Erythroblast (primary cell): ENCODE results near the gene ITPRIPL1.
"Not testable (repeated sequence)": the region's sequence is repeated elsewhere in the genome, so short reads cannot be mapped to it uniquely, and the experiment has no call there.

ENCODE experiments used
- DNase-seq, 2 experiments: peaks; one replicate each; lab custom pipeline; 2025; lab: John Stamatoyannopoulos, UW
- GATA1 ChIP-seq: IDR thresholded peaks from 2 replicates; pipeline ENCODE4 v1.6.1; 2011; ENCODE audit warnings: low read depth, mild to moderate bottlenecking, control low read depth, low read length, moderate library complexity
- POLR2A ChIP-seq: IDR thresholded peaks from 2 replicates; pipeline ENCODE4 v1.6.1; 2011; ENCODE audit warnings: mild to moderate bottlenecking, low read length

Gene ITPRIPL1, protein sequence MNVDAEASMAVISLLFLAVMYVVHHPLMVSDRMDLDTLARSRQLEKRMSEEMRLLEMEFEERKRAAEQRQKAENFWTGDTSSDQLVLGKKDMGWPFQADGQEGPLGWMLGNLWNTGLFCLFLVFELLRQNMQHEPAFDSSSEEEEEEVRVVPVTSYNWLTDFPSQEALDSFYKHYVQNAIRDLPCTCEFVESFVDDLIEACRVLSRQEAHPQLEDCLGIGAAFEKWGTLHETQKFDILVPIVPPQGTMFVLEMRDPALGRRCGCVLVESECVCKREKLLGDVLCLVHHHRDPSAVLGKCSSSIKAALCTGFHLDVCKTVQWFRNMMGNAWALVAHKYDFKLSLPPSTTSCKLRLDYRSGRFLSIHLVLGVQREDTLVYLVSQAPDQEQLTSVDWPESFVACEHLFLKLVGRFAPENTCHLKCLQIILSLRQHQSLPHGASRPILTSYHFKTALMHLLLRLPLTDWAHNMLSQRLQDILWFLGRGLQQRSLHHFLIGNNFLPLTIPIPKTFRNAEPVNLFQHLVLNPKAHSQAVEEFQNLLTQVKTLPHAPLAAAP

DNA sequence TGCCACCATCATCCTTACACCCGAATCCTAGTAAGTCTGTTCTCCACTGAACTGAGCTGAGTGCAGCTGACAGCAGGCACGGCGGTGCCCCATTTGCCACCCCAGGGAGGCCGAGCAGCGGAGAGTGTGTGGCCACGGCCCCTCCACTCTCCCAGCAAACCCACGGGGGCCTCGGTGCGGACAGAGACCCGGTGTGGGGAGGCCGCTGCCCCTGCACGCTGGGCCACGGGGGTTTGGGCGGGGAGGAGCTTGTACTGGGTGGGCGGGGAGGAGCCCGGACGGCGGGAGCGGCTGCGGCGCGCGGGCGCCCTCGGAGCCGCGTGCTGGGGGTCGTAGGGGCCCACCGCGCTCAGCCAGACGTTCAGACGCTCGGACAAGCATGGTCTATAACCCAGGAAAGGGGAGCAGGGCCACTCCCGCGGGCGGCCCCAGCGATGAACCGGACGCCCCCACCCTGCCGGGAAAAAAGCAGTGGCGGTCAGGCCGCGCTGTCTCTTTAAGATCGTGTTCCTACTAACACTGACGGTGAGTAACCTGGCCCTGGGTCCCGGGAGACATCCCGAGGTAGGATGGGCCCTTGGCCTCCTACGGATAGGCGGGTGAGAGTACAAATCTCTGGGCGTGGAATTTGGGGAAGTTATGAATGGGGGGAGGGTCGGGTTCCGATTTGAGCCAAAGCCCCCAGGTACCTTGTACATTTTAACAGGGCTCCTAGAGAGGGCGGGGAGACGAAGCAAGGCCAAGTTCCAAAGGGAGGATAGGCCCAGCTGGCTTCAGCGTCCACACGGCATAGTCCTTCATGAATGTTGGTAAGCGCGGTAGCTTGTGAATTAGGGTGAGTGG is at the start of gene ITPRIPL1:
ITPRIPL1 (plus strand) TSS at position 277 of the 843 bp plus-strand sequence; CDS start at position 800, 523 bp downstream.
- DNase-seq: peak; percentile 56 to 59
- no peak for TF ChIP-seq POLR2A
- no peak for TF ChIP-seq GATA1

- no peak for TF ChIP-seq POLR2A
- no peak for TF ChIP-seq GATA1
- DNase-seq: no peak
These were observed 48.2 kb upstream of the ITPRIPL1 start for GRCh38 chr2:96276787-96277499.

DNA sequence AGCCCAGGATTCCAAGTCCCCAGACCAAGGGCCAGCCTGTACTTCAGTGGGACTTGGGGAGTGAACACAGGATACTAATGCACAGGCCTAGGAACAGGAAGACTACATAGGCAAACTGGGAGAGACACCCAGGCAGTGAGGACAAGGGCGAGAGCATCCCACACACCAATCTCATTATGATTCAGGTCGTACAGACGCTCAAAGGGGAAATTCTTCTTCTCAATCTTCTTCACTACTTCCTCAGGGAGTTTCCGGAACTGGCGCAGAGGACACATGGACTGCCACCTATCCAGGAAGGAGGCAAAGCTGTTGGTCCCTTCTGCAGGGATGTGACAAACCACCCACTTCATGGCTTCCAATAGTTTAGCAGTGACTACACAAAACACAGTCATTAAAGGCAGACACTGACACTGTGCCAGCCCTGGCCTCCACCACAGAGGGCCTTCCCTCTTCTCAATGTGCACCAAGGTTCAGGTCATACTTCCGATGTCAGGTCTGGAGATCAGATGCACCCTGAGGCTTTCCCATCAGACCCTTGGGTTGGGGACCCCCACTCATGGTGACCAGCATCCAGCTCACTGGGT is 37.8 kb upstream of the ITPRIPL1 start:
- no peak for TF ChIP-seq POLR2A
- no peak for TF ChIP-seq GATA1
- no peak for DNase-seq

DNA sequence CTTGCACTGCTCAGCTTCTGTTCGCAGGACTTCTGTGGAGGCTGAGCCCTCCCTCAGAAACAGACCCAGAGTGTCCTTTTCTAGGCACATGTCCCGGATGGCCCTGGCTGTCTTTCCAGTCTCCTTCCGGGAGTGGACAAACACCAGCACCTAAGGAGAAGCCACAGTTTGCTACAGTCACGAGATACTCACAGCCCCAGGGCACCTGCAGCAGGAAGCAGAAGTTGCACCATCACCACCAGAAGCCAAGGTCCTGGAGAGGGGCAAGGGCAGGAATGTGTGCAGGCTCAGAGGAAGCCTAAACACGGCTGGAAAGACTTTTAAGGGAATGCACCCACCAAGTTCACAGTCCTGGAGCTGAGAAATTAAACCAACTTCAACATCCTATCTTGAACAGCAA is 33.4 kb upstream of the ITPRIPL1 start:
- TF ChIP-seq POLR2A: no peak
- DNase-seq: no peak

DNA sequence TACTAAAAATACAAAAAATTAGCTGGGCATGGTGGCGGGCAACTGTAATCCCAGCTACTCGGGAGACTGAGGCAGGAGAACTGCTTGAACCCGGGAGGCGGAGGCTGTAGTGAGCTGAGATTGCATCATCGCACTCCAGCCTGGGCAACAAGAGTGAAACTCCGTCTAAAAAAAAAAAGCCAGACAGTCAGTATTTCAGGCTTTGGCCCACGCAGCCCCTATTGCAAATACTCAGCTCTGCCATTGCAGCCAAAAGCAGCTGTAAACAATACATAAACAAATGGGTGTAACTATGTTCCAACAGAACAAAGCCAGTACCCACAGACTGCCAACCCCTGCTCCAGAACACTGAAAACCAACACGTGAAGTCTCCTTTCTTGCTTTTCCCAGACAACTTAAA is 30.8 kb upstream of the ITPRIPL1 start:
- not testable (repeated sequence) for DNase-seq

- DNase-seq: no peak
- TF ChIP-seq POLR2A: no peak
- no peak for TF ChIP-seq GATA1
These were observed 28.2 kb upstream of the ITPRIPL1 start for GRCh38 chr2:96296925-96297324.

DNA sequence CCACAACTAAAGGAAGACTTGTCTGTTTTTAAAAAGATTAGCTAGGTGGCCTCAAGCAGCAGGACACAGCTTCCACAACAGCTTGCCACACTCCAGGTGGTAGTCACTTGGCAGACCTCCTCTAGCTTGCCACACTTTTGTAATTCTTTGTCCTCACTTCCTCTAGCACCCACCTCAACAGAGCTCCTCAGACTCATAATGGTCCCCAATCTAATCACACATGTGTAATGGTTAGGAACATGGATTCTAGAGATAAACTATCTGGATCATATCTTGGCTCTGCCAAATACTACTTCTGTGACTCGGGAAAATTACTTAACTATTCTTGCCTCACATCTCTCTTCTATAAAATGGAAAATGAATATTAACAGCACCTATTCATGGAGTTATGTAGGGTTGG is 23.3 kb upstream of the ITPRIPL1 start:
- peak; percentile 57 to 83 for DNase-seq
- no peak for TF ChIP-seq GATA1
- no peak for TF ChIP-seq POLR2A

- no peak for TF ChIP-seq GATA1
- no peak for TF ChIP-seq POLR2A
- no peak for DNase-seq
These were observed 20.5 kb upstream of the ITPRIPL1 start for GRCh38 chr2:96304606-96305005.

DNA sequence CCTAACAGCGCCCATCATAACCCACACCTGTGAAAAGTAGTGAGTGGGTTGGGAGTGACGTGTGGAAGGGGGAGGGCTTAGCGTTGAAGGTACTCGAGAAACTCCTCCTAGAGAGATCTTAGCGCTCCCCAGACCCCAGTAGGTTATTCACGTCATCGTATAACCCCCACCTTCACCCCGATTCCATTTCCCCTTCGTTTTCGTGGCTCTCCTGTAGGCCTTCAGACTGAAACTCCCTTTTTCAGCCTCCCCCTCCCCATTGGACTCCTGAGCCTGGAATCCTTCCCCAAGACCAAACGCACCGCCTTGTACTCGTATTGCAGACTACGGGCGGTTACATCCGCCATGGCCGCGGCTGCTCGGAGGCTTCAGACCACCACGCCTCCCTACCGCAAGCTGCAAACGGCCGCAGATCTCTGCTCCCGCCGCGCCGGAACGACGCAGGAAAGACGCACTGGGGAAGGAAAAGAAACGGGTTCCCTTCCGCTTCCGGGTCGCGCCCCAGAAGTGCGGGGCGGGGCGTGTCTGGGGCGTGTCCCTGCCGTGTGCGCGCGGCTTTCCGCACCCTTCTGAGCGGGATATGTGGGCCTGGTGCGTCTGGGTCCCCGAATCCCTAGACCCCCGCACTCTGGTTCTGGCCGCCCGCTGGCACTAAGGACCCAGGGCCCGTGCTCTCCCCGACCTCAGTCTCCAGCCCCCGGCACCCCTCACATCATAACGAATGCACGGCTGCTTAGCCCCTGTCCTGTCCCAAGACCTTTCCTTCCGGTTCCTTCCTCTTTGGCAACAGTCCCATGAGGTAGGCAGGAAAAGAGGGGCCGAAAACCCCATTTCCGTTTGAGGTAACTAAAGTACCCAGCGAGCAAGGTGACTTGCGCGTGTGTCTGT is 19.8 kb upstream of the ITPRIPL1 start, which contains the start of gene SNRNP200:
SNRNP200 (minus strand) TSS at position 456 of the 888 bp plus-strand sequence; CDS start at position 347, 109 bp downstream.
- TF ChIP-seq POLR2A: peak; percentile 96
- TF ChIP-seq GATA1: no peak
- DNase-seq: peak; percentile 94

DNA sequence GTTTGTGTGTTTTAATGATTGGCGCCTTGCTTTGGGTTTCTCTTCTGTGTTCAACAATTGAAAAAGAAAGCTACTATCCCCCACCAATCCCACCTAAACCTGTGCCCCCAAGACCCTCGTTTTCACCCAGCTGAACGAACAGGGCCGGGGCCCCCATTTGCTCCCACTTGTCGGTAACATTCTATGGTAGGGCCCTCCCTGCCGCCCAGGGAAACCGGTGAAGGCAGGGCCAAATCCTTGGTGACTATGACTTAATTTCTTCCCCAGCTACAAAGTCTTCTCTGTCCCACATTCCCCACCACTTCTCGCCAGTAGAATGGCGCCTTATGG is 19.2 kb upstream of the ITPRIPL1 start:
- DNase-seq: peak in 1 of 2 experiments; percentile 40
- TF ChIP-seq POLR2A (no peak), GATA1 (no peak)

DNA sequence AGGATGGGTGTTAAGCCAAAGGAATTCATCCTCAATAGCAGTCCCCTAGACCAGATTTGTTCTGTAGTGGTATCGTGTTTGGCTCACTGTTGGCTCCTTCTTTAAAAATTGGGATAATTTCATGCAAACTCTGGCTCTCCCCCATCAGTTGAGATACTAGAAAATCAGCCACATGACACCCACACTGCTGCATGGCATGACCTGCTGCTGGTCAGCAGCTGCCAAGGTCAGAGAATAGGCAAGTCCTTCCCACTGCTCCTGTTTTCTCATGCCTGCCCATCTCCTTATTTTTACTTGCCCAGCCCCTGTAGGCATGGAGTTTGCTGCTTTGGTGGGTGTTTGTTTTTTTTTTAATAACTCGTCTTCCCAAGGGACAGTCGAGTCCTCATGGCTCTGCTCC is 18.7 kb upstream of the ITPRIPL1 start:
- peak in 1 of 2 experiments; percentile 31 for DNase-seq

GRCh38 chr2:96308248-96308647 is 16.9 kb upstream of the ITPRIPL1 start:
- no peak for TF ChIP-seq GATA1
- no peak for TF ChIP-seq POLR2A
- DNase-seq: peak in 1 of 2 experiments; percentile 28

More for the DNA sequence above, 18.7 kb upstream of the ITPRIPL1 start:
- TF ChIP-seq POLR2A: no peak
- no peak for TF ChIP-seq GATA1
